ENCODE results near the gene SLC25A13. TPM values are rescaled to one million over a fixed set of nuclear protein-coding genes. Genes with fewer than 3 reads are reported as not detected.

The SLC25A13 gene
- total and polyA plus RNA-seq, 9 of the 15 experiments (the other 6 are each of a cell fraction or from before 2014, with no cell fraction given), result 21.4 to 80.2 (median 58.7) TPM

GRCh38 chr7:96354881-96355280 lies 33.0 kb upstream of the SLC25A13 start:
- Histone ChIP-seq H3K27me3 (ENCODE audit: control insufficient read depth in 2 of 2, insufficient read depth in 2 of 2, low read length in 2 of 2) (peaks cover 0 to under 1% of the 10 kb centered on the region in 2 experiments; a peak in 1 of 5 replicates), H3K4me2 (ENCODE audit: insufficient read depth, low read length) (no peak overlapping the region), H3K4me3 (no peak overlapping the region), H4K20me1 (replicated peaks; ENCODE audit: control insufficient read depth, insufficient read depth, low read length) (no peaks in the 10 kb centered on the region), H3K27ac (ENCODE audit: extremely low read depth, low read depth, low read length) (no peak overlapping the region), H3K4me1 (replicated peaks in 1 of 2; ENCODE audit: control insufficient read depth in 2 of 2, insufficient read depth in 2 of 2, low read length in 2 of 2) (no peaks in the 10 kb centered on the region; a peak in 2 of 5 replicates), H3K9me3 (replicated peaks; ENCODE audit: control insufficient read depth, insufficient read depth, low read depth, low read length) (no peaks in the 10 kb centered on the region), H3K9me1 (ENCODE audit: control insufficient read depth, insufficient read depth, low read length) (no peaks in the 10 kb centered on the region), H3K36me3 (ENCODE audit: control insufficient read depth, insufficient read depth, low read length) (no peaks in the 10 kb centered on the region), H2AFZ (ENCODE audit: low read depth, low read length) (no peak overlapping the region), H3K9ac (ENCODE audit: insufficient read depth in 1 of 2, low read depth in 2 of 2, low read length in 2 of 2) (no peak overlapping the region), H3K79me2 (ENCODE audit: control insufficient read depth, insufficient read depth, low read length) (no peaks in the 10 kb centered on the region)
- TF ChIP-seq ILK (tag; IDR thresholded peaks at IDR 0.05; ENCODE audit: borderline replicate concordance, low read depth), result no peak
- TF ChIP-seq CREBBP (IDR thresholded peaks at IDR 0.05; ENCODE audit: low read depth, low read length), result no peak
- no peak for TF ChIP-seq BRD4 (IDR thresholded peaks at IDR 0.05)
- DNase-seq (ENCODE audit: extremely low read depth in 1 of 4, low spot score in 3 of 4), result no peak
- in situ Hi-C loops (cut with MboI), result no loop called here
- WGBS (ENCODE audit: insufficient coverage, low coverage, missing lambda C conversion rate), result 13% methylated on average over 3 of the region's 3 CpGs
- no peak for FAIRE-seq
- ChIA-PET CTCF (ENCODE audit: low intra/inter-chr PET ratio) (no interaction called here), POLR2A (no interaction called here)
- intact Hi-C loops (cut with micrococcal nuclease), result no loop called here
- no peak for ATAC-seq
- BruUV-seq (replicated peaks), result no TSS peak

DNA sequence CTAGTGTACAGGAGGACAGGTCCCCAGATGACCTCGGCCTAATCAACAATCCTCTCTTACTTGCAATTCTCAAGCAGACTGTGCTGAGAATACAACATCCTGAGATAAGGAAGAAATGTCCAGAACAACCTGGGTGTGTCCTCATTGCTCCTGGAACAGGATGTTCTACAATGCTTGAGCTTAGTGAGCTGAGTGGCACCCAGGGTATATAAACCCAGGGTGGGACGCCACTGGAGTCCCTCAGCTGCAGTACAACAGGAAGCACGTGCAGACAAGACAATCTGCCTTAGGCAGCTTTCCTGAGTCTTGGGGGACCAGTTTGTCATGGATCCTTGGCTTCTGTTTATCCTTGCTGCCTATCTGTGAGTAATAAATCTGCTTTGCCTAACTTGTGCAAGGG lies 27.7 kb upstream of the SLC25A13 start:
- FAIRE-seq, result no peak
- DNase-seq (ENCODE audit: extremely low read depth in 1 of 4, low spot score in 3 of 4), result peak in 1 of 4 experiments; percentile 22
- ChIA-PET CTCF (ENCODE audit: low intra/inter-chr PET ratio) (no interaction called here), POLR2A (interaction anchor here (1.0 to 1.1 kb wide), 2 partner anchors 8 to 9 kb away, joined by 5 read pairs; no protein-coding TSS in a partner anchor)
- H3K36me3 ChIP-seq (ENCODE audit: control insufficient read depth, insufficient read depth, low read length), result no peaks in the 10 kb centered on the region
- H4K20me1 ChIP-seq (replicated peaks; ENCODE audit: control insufficient read depth, insufficient read depth, low read length), result no peaks in the 10 kb centered on the region
- intact Hi-C loops (cut with micrococcal nuclease) (no loop called here), in situ Hi-C loops (cut with MboI) (no loop called here)
- no peaks in the 10 kb centered on the region for H3K79me2 ChIP-seq (ENCODE audit: control insufficient read depth, insufficient read depth, low read length)
- no peaks in the 10 kb centered on the region for H3K9me1 ChIP-seq (ENCODE audit: control insufficient read depth, insufficient read depth, low read length)
- no peak overlapping the region for H3K4me3 ChIP-seq
- 5% methylated on average over 3 of the region's 3 CpGs for WGBS (ENCODE audit: insufficient coverage, low coverage, missing lambda C conversion rate)
- no peaks in the 10 kb centered on the region for H3K9me3 ChIP-seq (replicated peaks; ENCODE audit: control insufficient read depth, insufficient read depth, low read depth, low read length)
- H2AFZ ChIP-seq (ENCODE audit: low read depth, low read length), result no peak overlapping the region
- no peak overlapping the region for H3K4me2 ChIP-seq (ENCODE audit: insufficient read depth, low read length)
- peak; percentile 74 for ATAC-seq
- no peak overlapping the region for H3K9ac ChIP-seq (ENCODE audit: insufficient read depth in 1 of 2, low read depth in 2 of 2, low read length in 2 of 2)
- H3K4me1 ChIP-seq (replicated peaks in 1 of 2; ENCODE audit: control insufficient read depth in 2 of 2, insufficient read depth in 2 of 2, low read length in 2 of 2), result no peaks in the 10 kb centered on the region; a peak in 1 of 5 replicates
- no TSS peak for BruUV-seq (replicated peaks)
- H3K27ac ChIP-seq (ENCODE audit: extremely low read depth, low read depth, low read length), result no peak overlapping the region
- peaks cover 2 to 9% of the 10 kb centered on the region in 2 experiments; a peak in 2 of 5 replicates for H3K27me3 ChIP-seq (ENCODE audit: control insufficient read depth in 2 of 2, insufficient read depth in 2 of 2, low read length in 2 of 2)
- TF ChIP-seq CBFA2T3 (IDR thresholded peaks at IDR 0.05) (peak; percentile 50; the same call in 1 of the 2 replicates), MEIS2 (IDR thresholded peaks at IDR 0.05; ENCODE audit: partially characterized antibody) (peak; percentile 31), PHF21A (IDR thresholded peaks at IDR 0.05; ENCODE audit: borderline replicate concordance, low read depth) (no peak), BHLHE40 (IDR thresholded peaks at IDR 0.05; ENCODE audit: low read length) (peak; percentile 78), SRF (CRISPR knock-in tag; IDR thresholded peaks at IDR 0.05) (no peak), ZNF436 (CRISPR knock-in tag; IDR thresholded peaks at IDR 0.05) (no peak), KLF1 (tag; IDR thresholded peaks at IDR 0.05) (no peak), ETV1 (tag; conservative IDR thresholded peaks at IDR 0.05; ENCODE audit: low read depth) (peak; percentile 86)
- TF ChIP-seq, protein P1, sequence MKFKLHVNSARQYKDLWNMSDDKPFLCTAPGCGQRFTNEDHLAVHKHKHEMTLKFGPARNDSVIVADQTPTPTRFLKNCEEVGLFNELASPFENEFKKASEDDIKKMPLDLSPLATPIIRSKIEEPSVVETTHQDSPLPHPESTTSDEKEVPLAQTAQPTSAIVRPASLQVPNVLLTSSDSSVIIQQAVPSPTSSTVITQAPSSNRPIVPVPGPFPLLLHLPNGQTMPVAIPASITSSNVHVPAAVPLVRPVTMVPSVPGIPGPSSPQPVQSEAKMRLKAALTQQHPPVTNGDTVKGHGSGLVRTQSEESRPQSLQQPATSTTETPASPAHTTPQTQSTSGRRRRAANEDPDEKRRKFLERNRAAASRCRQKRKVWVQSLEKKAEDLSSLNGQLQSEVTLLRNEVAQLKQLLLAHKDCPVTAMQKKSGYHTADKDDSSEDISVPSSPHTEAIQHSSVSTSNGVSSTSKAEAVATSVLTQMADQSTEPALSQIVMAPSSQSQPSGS (CRISPR knock-in tag; IDR thresholded peaks at IDR 0.05), result no peak

All from K562 (cell line).